Hippocampal formation (tissue), 2 donors: Measurements from ENCODE around the gene SLC25A10.

Experiments used
- DNase-seq, 2 donors: peaks; one replicate each; lab custom pipeline; 2025; lab: John Stamatoyannopoulos, UW

SLC25A10 gene

GRCh38 chr17:81687770-81688541 lies 24.1 kb upstream of the SLC25A10 start:
- no peak for DNase-seq

GRCh38 chr17:81688616-81689015 lies 23.5 kb upstream of the SLC25A10 start:
- no peak for DNase-seq

- DNase-seq: no peak
Measured at GRCh38 chr17:81690066-81690465, 22.0 kb upstream of the SLC25A10 start.

- no peak for DNase-seq
Measured at GRCh38 chr17:81690549-81690948, 21.5 kb upstream of the SLC25A10 start.

GRCh38 chr17:81691196-81691595 lies 20.9 kb upstream of the SLC25A10 start:
- DNase-seq: no peak

- DNase-seq: no peak
Measured at GRCh38 chr17:81691608-81692007, 20.5 kb upstream of the SLC25A10 start.

- no peak for DNase-seq
Measured at GRCh38 chr17:81693509-81694210, 18.4 kb upstream of the SLC25A10 start.

GRCh38 chr17:81694810-81695209 lies 17.3 kb upstream of the SLC25A10 start:
- DNase-seq: no peak

GRCh38 chr17:81695211-81695610 lies 16.9 kb upstream of the SLC25A10 start:
- no peak for DNase-seq

GRCh38 chr17:81695801-81696200 lies 16.3 kb upstream of the SLC25A10 start:
- DNase-seq: no peak

GRCh38 chr17:81696218-81696941 lies 15.7 kb upstream of the SLC25A10 start:
- DNase-seq: no peak

GRCh38 chr17:81697261-81698044 lies 14.6 kb upstream of the SLC25A10 start:
- DNase-seq: no peak

- DNase-seq: no peak
Measured at GRCh38 chr17:81700353-81701287, 11.5 kb upstream of the SLC25A10 start.

- no peak for DNase-seq
Measured at GRCh38 chr17:81701288-81702071, 10.6 kb upstream of the SLC25A10 start.

GRCh38 chr17:81702934-81703746 lies 8.9 kb upstream of the SLC25A10 start, which contains the start of gene MRPL12:
Gene MRPL12, plus strand, starts transcription at chr17:81703367. Its CDS starts 135 bp downstream, at chr17:81703502.
- DNase-seq: peak; percentile 89 to 96

GRCh38 chr17:81703747-81704654 lies 8.1 kb upstream of the SLC25A10 start:
- DNase-seq: no peak

- no peak for DNase-seq
Measured at GRCh38 chr17:81705518-81706231, 6.4 kb upstream of the SLC25A10 start.
